GM12892 (cell line): ENCODE results near the gene NDUFAF8.

Source experiments
- DNase-seq: peaks from one replicate; pipeline ENCODE4 v3.0.0; 2011; ENCODE audit not compliant: insufficient read length
- FAIRE-seq: peaks from 2 replicates; lab custom pipeline; 2011; peaks lifted over from hg19 to GRCh38; lab: Jason Lieb, UNC
- POLR2A ChIP-seq: IDR thresholded peaks from 2 replicates; pipeline ENCODE4 v1.6.1; 2011; ENCODE audit warnings: low read depth, low read length, control low read depth
- POLR2AphosphoS5 ChIP-seq: IDR thresholded peaks from 2 replicates; pipeline ENCODE4 v1.6.1; 2011; ENCODE audit warnings: low read depth, low read length, control low read depth
- TAF1 ChIP-seq: IDR thresholded peaks from 2 replicates; pipeline ENCODE4 v1.6.1; 2011; ENCODE audit warnings: low read depth, mild to moderate bottlenecking, control low read depth, low read length, borderline replicate concordance

Gene NDUFAF8

DNA sequence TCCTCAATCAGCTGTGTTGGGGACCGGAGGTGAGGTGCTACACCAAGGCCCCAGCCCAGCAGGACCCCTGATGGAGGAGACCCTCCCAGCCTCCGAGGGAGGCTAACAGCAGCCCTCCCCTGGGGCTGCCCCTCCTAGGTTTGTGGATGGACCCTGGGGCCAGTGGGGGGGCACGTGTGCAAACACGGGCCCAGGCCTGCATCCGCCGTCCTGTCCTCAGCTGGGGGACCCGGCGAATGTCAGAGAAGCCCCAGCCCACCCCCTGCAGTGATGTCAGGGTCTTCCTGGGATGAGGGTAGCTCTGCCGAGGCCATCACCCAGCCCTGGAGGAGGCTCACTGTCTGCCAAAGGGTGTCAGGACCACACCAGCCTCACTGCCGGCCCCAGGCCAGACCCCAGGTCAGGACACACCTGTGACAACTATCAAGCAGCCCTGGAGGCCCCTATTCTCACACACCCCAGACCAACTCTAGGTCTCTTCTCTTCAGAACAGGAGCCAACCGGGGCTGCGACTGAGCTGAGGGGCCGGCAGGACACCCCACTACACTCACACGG is 43.1 kb upstream of the NDUFAF8 start:
- FAIRE-seq: no peak
- TF ChIP-seq POLR2AphosphoS5 (no peak), POLR2A (no peak), TAF1 (no peak)
- DNase-seq: no peak

DNA sequence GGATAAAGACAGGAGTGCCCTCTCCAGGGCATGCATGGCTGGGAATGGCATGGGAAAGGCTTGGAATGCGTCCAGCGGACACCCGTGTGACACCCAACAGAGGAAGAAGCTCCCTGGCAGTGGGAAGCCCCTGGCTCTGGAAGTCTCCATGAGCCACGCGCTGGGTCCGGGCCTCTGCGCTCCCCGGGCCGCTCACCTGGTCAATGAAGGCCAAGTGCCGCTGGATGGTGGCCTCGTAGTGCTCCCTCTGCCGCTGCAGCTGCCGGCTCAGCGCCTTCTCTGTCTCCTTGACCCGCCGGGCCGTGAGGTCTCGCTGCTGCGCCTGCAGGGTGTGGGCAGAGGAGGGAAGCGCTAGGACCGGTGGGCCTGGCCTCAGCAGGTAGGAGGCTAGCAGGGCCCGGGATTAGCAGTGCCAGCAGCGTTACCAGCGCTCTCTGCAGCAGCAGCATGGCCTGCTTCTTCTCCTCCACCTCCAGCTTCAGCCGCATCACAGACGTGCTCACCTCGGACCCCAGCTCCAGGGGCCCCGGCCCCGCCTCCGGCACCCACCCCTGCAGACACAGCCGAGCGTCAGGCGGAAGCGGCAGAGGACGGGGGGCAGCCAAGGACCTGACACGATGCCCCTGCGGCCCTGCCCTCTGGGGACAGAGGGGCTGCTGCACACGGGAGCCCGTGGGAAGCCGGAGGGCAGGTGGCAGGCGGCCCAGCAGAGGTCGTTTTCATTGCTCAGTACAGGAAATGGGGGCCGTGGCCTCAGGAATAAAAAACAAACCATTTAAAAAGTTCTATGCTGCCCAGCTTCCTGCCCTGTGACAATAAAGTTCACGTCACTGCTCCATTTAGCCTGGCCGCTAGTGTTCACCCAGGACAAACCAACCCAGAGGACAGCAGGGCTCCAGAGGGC is 42.4 kb upstream of the NDUFAF8 start:
- TF ChIP-seq TAF1: no peak
- TF ChIP-seq POLR2AphosphoS5: no peak
- TF ChIP-seq POLR2A: no peak
- no peak for DNase-seq
- FAIRE-seq: no peak

DNA sequence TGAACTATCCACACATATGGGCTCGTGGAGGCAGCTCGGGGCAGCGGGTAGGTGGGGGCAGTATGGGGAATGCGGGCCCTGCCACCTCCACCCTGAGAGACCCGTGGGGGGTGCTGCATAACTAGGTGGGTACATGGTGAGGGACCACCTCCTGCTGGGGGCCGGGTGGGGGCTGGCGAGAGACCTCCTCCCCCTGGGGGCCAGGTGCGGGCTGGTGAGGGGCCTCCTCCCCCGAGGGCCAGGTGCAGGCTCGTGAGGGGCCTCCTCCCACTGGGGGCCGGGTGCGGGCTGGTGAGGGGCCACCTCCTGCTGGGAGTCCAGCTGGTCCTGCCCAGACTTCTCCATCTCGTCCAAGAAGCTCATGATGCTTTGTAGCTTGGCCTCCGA is 41.7 kb upstream of the NDUFAF8 start:
- TF ChIP-seq POLR2AphosphoS5 (no peak), TAF1 (no peak), POLR2A (no peak)
- DNase-seq: no peak
- FAIRE-seq: no peak

DNA sequence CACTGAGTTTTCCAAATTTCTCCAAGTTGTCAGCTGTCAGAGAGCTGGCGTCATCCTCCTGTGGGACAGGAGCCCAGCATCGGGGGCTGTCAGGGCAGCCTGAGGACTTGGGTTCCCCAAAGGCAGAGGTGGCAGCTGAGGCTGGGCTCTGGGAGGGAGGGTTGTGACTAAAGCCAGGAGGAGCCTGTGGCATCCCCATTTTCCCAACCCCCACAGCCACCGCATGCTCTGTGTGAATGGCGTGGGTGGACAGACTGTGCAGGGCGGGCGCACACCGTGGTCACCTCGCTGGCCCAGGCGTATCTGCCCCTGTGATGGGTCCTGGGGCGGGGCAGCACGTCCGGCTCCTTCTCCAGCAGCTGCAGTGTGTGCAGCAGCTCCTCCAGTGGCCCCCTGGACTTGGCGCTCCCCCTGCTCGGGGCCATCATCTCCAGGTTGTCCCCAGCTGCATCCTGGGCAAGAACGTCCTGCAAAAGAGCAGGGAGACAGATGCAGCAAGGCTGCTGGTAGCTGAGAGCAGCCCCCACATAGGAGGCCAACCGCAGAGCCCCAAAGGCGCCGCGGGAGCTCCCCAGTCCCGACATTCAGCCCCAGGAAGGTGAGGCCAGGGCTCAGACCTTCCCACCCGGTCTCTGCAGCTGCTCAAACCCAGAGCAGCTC is 41.2 kb upstream of the NDUFAF8 start:
- TF ChIP-seq POLR2AphosphoS5 (no peak), POLR2A (no peak), TAF1 (no peak)
- no peak for FAIRE-seq
- no peak for DNase-seq

DNA sequence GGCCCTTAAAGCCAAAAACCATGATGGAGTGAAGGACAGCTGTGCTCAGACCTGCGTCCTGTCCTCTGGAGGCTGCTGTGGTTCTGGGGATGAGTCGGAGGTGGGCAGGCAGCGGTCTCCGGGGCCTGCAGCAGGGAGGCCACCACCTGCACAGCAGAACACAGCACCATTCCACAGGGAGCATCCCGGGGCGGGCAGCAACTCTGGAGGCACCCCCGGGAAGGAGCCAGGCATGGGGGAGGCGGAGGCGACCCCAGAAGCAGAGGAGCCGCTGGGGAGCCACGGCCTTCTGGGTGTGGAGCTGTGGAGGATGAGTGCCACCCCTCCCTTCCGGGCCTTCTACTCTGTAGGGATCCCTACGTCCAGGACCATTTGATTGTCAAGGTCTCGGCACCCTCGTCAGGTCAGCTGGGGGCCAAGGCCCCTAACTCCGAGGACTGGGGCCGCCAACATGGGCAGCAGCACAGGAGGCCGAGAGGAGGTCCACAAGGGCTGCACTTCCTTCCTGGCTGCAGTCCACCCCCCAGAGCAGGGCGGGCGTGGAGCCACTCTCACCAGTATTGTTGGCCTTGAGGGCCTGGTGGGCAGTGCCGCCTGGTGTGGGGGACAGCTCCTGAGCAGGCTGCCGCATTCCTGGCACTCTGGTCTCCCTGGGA is 40.2 kb upstream of the NDUFAF8 start:
- no peak for TF ChIP-seq POLR2AphosphoS5
- no peak for TF ChIP-seq TAF1
- no peak for DNase-seq
- no peak for FAIRE-seq

DNA sequence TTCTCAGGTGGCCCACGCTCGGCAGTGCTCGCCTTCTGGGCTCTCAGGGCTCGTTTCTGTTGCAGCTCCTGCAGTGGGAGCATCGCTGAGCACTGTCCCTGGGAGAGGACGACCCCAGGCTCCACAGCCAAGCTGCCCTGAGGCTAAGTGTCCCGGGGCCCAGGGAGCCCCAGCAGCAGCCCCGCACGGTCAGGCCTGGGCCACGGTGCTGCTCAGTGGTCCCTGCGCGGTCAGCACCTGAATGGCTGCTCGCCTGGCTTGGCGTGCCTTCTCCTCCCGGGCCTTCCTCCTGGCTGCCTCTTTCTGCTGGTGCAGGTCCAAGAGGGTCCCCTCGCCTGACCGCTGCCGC is 39.7 kb upstream of the NDUFAF8 start:
- DNase-seq: no peak
- no peak for FAIRE-seq
- no peak for TF ChIP-seq POLR2A
- no peak for TF ChIP-seq TAF1
- TF ChIP-seq POLR2AphosphoS5: no peak

DNA sequence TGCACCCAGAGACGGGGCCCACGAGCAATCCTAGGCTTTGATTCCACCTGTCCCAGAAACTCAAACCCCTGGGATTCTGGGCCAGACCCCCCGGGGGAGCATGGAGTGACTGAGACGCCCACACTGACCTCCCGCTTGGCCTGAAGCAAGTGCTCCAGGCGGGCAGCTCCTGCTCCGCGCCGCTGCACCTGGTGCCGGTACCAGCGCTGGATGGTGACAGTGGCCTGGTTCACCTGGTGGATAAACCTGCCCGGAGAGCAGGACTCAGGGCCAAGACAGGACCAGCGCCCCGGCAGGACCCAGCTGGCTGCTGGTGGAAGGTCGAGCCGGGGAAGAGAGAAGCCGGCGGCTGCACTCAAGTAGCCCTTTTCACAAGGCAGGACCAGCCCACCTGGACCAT is 38.9 kb upstream of the NDUFAF8 start:
- FAIRE-seq (no peak), DNase-seq (no peak)
- TF ChIP-seq POLR2A: no peak
- TF ChIP-seq POLR2AphosphoS5: no peak
- no peak for TF ChIP-seq TAF1

DNA sequence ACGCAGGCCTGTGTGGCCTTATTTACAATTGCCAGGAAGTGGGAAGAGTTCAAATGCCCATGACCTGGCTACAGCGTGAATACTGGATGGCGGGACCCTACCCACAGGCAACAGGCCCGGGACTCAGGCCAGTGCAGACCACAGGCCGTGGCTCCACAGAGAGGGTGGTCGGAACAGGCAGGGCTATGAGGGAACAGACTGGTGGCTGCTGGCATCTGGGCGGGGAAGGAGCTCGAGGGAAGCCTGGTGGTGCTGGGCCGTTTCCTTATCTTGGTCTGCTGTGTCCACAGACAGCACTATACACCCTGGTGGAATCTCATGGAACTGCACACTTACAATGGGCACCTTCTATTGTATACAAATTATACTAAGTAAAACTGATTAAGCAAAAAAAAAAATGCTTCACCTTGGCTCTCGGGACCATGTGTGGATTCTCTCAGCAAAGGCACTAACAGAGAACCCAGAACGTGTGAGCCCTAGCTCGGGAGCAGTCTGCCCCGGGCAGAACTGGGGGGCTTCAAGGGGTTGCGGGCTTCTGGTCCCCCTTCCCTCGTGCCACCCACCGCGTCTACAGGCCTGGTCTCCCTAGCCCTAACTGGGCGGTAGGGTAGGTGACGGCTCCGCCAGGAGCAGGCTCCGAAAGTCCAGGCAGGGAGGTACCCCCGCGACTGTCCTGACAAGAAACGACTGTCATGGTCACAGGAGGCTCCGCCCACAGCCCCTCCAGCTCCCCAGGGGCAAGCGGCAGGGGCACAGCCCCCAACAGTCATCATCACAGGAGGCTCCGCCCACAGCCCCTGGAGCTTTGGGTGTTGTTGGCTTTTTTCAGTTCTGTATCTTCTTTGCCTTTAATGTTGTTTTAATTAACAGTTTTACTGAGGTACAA is 38.2 kb upstream of the NDUFAF8 start:
- no peak for TF ChIP-seq TAF1
- no peak for TF ChIP-seq POLR2AphosphoS5
- no peak for TF ChIP-seq POLR2A
- peak; percentile 24 for FAIRE-seq
- peak; percentile 62 for DNase-seq

DNA sequence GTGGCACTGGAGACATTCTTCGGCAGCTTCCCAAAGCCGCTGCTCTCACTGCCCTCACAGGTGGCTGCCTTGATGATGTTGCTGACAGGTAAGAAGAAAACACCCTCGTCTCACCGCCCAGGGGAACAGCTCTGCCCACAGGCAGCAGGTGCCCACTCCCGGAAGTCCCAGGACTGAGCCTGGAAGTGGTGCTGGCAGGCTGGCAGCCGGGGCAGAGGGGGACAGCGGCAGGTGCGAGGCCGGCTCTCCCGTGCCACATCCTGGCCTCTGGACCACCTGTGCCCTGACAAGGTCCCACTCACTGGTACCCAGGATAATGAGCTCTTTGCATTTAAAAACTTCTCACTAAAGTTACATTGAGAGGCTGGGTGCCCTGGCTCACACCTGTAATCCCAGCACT is 36.8 kb upstream of the NDUFAF8 start:
- FAIRE-seq: no peak
- TF ChIP-seq POLR2AphosphoS5 (no peak), POLR2A (no peak), TAF1 (no peak)

DNA sequence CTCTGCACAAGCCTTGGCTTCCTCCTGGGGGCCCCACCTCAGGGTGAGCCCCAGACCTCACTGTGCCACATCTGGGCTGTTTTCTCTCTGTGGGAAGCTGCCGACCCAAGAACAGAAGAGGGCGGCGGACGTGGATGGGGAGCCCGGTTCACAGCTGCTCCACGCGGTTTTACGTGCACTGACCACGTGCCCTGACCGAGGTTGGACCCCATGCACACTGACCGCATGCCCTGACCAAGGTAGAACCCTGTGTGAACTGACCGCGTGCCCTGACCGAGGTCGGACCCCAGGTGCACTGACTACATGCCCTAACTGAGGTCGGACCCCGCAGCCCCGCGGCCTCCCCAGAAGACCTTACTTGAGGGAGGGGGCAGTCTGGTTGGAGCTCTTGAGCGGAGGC is 36.0 kb upstream of the NDUFAF8 start:
- FAIRE-seq: no peak
- no peak for TF ChIP-seq POLR2A
- TF ChIP-seq TAF1: no peak
- no peak for TF ChIP-seq POLR2AphosphoS5

More for the DNA sequence above, 36.8 kb upstream of the NDUFAF8 start:
- DNase-seq: no peak

DNA sequence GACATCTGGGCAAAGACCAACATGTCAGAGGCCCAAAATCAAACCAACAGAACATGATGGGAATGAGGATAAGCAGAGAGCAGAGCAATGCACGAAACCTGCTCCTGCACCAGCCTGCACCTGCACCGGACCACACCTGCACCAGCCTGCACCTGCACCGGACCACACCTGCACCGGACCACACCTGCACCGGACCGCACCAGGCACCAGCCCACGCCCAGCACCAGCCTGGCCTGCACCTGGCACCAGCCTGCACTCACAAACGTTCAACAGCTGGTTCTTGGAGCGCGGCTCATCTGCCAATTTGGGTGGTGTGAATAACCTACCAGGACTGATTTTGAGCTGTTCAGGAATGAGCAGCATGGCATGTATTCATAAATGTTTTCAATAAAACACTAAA is 34.5 kb upstream of the NDUFAF8 start:
- DNase-seq (no peak), FAIRE-seq (no peak)
- TF ChIP-seq POLR2AphosphoS5: no peak
- TF ChIP-seq TAF1: no peak
- no peak for TF ChIP-seq POLR2A

More for the DNA sequence above, 36.0 kb upstream of the NDUFAF8 start:
- DNase-seq: no peak
